ENCODE measurements around the gene KIF5A.

DNA sequence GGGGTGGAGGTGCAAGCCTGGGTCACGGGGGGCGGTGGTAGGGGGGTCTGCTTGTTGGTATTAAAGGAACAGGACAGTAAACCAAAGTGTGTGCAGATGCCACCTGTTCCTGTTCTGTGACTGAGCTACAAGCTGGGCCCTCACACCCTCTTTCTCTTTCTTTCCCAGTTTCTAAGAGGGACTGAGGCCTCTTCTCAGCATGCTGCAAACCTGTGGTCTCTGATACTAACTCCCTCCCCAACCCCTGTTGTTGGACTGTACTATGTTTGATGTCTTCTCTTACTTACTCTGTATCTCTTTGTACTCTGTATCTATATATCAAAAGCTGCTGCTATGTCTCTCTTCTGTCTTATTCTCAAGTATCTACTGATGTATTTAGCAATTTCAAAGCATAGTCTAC lies 34.2 kb downstream of the KIF5A start:
- TF ChIP-seq CTCF (IDR thresholded peaks at IDR 0.05) (no peak), ZFX (IDR thresholded peaks at IDR 0.05; ENCODE audit: borderline replicate concordance) (no peak)

Data from 22Rv1 (cell line).